GM18867 (cell line): ENCODE measurements around the gene IYD.
A peak's percentile ranks its signal among the peaks of the same experiment; 100 is the strongest.

Source experiments
- ATAC-seq: cut with Tn5 transposase; IDR thresholded peaks from one replicate; pipeline ENCODE4 v1.9.1; 2021; ENCODE audit warnings: mild to moderate bottlenecking, moderate library complexity; ENCODE audit not compliant: unreplicated experiment

The IYD gene

DNA sequence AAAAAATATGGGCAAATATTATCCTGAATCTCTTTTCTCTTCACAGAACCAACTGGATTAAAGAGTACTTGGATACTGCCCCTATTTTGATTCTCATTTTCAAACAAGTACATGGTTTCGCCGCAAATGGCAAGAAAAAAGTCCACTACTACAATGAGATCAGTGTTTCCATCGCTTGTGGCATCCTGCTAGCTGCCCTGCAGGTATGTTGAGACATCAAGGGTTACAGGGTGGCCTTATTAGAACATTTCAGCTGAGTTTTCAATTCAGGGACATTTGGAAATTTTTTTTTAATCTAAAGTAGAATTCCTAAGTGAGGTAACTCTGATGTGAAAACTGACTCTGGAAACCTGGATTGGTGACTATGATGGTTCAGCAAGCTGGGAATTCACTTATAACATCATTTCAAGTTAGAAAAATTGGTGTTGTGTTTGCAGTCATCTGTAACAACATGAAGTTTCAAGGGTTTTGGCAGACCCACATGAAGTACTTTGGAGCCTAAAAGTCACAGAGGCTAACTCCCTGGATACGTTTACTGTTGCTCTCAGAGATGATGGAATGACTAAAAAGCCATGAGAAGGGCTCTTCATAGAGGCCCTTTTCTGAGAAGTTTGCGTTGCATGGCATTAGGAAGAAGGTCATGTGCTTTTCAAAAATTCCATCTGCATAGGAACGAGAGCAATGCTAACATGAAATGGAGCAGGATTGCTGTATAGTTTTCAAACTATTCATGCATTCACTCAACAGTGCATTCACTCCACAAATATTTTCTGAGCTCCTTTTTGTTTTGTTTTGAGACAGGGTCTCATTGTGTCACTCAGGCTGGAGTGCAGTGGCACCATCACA lies 25.5 kb downstream of the IYD start:
- no peak for ATAC-seq

GRCh38 chr6:150394899-150395295 lies 26.1 kb downstream of the IYD start:
- no peak for ATAC-seq

DNA sequence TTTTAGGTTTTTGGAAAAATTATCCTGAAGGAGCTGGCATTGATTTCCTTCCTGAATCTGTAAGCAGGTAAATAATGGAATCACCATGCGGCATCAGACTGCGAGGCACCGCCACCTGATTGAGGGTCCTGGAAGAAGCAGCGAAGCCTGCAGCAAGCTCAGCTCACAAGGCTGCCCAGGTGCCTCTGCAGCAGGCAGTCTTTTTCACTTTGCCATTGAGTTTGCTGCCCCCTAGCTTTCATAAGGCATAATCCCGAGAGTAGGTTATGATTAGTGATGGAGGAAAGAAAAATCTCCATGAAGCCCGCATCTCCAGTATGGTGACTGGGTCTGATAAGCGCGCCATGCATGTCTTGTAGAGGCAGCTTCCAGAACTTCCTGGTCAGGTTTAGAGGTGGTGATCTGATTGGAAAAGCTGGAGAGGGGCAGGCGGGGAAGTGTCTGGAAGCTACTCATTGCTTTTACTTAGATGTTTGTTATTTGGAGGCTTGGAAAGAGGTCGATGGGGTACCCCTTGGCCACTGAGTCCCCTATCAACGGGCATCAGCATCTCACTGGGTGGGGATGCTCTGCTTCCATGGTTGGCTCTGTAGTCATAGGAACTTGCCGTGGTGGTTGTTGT lies 26.7 kb downstream of the IYD start:
- peak; percentile 70 for ATAC-seq

GRCh38 chr6:150403458-150404246 lies 34.8 kb downstream of the IYD start:
- no peak for ATAC-seq

DNA sequence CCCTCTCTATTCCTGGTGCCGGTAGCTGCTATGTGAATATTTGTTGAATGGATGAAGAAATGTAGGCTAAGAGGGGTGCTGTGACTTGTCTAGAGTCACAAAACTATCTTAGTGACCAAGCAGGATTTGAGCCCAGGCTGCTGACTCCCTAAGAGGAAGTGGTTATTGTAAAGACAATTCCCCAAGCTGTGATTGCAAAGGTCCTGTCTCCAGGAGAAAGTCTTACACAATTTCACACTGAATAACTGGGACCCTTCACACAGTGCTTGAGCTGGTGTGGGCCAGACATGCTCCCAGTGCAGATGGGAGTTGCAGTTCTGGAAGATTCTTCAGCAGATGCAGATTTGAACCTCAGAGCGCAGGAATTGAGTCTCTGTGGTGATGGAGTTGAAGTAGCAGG lies 38.1 kb downstream of the IYD start:
- no peak for ATAC-seq

GRCh38 chr6:150408842-150409241 lies 40.0 kb downstream of the IYD start:
- no peak for ATAC-seq

DNA sequence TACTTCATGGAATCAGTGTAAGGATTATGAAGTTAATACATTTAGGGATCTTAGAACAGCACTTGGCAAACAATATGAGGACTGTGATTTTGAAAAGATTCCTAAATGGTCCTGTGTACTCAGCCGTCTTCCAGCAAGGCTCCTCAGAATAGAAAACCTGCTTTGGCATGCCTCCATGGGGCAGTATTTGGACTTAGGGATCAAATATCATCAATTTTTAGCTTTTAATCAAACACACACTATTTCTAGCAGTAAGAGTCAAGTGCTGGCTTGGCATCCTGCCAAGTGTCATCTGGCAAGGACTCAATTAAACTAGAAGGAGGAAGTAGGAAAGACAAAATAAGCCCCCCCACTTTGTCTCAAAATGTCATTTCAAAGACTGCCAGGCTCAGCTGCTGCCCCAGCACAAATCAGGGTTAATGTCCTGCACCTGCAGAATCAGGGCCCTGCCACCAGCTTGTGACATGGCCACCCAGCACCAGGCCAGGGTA lies 40.8 kb downstream of the IYD start:
- ATAC-seq, result no peak

- no peak for ATAC-seq
Observed at GRCh38 chr6:150410399-150410798, 41.6 kb downstream of the IYD start.

GRCh38 chr6:150410906-150411305 lies 42.1 kb downstream of the IYD start:
- no peak for ATAC-seq

GRCh38 chr6:150412221-150412620 lies 43.4 kb downstream of the IYD start:
- ATAC-seq, result no peak

GRCh38 chr6:150413198-150413597 lies 44.4 kb downstream of the IYD start:
- ATAC-seq, result no peak

GRCh38 chr6:150413781-150414281 lies 45.0 kb downstream of the IYD start:
- no peak for ATAC-seq

DNA sequence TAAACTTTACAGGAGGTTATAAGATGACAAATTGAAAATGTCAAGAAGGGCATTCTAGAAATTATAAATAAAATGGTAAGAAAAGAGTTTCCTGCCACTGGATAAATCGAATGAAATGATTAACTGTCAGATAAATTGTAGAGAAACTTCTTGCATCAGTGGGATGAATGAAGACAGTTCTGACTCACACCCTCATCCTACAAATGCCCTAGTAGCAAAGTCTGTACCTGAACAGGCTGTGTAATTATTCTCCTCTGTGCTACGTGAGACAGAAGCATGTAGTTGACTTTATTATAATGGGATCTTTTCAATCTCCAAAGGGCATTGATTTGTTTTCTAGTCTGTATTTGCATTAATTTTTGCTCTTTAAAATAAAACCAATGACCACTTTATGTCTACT lies 47.3 kb downstream of the IYD start:
- ATAC-seq, result no peak

GRCh38 chr6:150417250-150417649 lies 48.4 kb downstream of the IYD start:
- ATAC-seq, result no peak

DNA sequence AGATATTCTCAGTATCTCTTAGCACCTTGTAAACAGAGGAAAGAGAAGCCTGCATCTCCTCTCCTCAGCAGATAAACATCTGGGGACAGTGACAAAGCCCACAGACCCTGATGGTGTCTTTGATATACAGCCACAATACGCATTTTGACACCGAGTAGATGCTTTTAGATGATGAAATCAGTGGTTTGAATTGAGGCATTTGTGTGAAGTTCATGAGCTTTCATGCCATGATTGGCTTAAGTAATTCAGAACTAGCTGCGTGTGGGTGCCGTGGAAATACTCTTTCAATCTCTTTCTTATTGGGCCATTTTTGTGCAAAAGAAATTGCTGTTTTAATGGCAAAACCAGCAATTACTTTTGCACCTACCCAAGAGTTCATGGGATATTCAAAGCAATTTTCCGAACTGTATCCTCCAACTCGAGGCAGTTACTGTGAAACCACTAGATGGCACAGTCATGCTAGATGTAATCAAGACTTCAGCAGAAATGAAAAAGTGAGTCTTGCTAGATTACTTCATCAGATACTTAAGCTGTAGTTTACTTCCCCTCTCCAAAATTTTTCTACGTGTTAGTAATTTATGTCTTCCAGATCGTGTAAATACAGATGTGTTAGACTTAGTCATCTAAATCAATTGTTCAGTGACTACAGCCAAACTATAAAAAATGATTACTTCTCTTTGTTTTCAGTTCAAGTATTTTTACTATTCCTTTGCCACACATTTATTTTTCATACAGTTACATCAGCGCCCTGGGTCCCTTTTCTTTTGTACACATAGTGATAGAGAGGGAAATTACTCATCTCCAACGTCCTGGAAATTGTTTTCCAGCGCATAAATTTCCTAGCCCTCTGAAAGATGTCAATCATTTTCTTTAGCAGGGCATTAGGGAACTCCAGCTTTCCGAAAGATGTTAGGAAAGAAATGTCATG lies 49.4 kb downstream of the IYD start:
- ATAC-seq, result peak; percentile 86

DNA sequence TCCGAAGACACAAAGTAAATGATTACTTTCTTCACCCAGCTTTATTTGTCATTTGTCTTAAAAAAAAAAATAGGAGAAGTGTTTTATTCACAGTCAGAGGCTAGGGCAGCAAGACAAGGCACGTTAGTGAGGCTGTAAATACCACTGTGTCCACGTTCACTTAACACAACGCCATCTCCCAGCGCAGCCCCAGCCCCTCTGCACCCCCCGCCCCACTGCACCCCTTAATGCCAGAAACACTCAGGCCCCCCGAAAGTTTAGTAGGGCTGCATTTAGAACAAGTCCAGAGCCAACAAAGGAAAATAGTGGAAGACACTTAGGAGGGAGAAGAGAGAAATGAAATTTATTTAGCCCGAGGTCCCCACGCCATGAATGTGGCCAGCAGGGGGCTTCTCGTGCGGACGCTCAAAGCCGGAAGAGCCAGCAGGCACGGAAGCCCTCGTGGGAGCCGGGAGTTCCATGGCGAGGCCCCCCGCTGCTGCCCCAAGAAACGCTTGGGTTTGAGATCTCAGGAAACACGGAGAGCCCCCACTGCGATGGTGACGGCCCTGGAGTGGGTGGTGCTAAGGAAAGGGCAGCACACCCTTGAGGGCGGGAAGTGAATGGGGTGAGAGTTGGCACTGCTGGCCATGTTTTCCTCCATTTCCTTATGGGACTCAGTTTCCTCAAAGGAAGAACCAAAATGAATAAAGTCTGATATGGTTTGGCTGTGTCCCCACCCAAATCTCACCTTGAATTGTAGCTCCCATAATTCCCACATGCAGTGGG lies 50.2 kb downstream of the IYD start:
- no peak for ATAC-seq

DNA sequence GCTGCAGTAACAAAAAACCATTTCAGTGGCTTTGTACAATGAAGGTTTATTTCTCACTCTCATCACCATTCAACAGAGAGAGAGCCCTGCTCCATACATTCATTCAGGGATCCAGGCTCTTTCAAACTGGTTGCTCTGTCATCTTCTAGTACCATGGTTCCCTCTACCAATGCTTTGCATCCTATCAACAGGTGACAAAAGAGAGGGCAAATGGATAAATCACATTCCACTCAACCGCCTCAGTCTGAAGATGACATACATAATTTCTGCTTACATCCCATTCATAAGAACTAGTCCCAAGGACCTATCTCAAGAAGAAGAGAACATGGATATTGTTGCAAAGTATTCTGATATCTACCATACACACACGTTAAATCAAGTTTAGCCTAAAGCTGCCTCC lies 51.6 kb downstream of the IYD start:
- no peak for ATAC-seq

GRCh38 chr6:150420926-150421325 lies 52.1 kb downstream of the IYD start:
- ATAC-seq, result no peak

DNA sequence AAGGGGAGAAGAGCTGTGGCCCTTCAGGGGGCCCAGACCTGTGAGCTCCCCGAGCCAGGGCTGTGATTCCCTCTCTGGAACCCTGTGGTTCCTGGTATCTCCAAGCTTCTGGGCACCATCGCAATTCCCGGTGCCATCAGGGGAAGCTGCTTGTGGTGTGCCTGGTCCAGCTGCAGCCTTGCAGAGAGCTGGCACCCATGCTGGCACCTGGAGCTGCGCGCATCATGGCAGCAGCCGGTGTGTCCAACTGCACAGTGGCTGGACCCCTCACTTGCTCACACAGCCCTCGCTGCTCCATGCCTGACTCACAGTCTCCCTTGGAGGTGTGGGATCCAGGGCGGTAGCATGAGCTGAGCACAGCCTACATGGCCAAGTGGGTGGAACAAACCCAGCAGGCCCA lies 56.7 kb downstream of the IYD start:
- no peak for ATAC-seq

- ATAC-seq, result no peak
Observed at GRCh38 chr6:150426198-150426597, 57.4 kb downstream of the IYD start.
